ENCODE measurements around the gene HSPH1.

The HSPH1 gene

GRCh38 chr13:31195616-31196015, 33.9 kb upstream of the HSPH1 start:
- no peak overlapping the region for H3K4me2 ChIP-seq (ENCODE audit: low read depth, low read length)
- TF ChIP-seq EZH2 (optimal IDR thresholded peaks at IDR 0.05; ENCODE audit: low read depth, low read length) = no peak
- TF ChIP-seq CTCF (IDR thresholded peaks at IDR 0.05; ENCODE audit: low read length) = no peak
- no peak overlapping the region for H3K9ac ChIP-seq (ENCODE audit: low read length)
- no peak for DNase-seq
- no peak overlapping the region for H3K4me3 ChIP-seq (ENCODE audit: low read length)
- H3K9me2 ChIP-seq (replicated peaks; ENCODE audit: insufficient read depth, low read length) = no peaks in the 10 kb centered on the region
- H3K27me3 ChIP-seq (replicated peaks; ENCODE audit: insufficient read depth, low read length) = no peaks in the 10 kb centered on the region
- H4K20me1 ChIP-seq (ENCODE audit: insufficient read depth, low read length) = no peaks in the 10 kb centered on the region
- no peak overlapping the region for H3K27ac ChIP-seq (ENCODE audit: low read length)
- no peaks in the 10 kb centered on the region for H3K79me2 ChIP-seq (ENCODE audit: low read length)
- no peak overlapping the region for H2AFZ ChIP-seq (ENCODE audit: low read length)
- H3K4me1 ChIP-seq (ENCODE audit: low read length) = no peaks in the 10 kb centered on the region
- no peaks in the 10 kb centered on the region for H3F3A ChIP-seq (ENCODE audit: insufficient read depth, low read length)
- H3K9me3 ChIP-seq (replicated peaks; ENCODE audit: insufficient read depth, low read length) = no peaks in the 10 kb centered on the region
- no peaks in the 10 kb centered on the region for H3K36me3 ChIP-seq (replicated peaks; ENCODE audit: insufficient read depth, low read length)

GRCh38 chr13:31192306-31192705, 30.6 kb upstream of the HSPH1 start:
- H3K4me2 ChIP-seq (ENCODE audit: low read depth, low read length) = no peak overlapping the region
- no peaks in the 10 kb centered on the region for H3K79me2 ChIP-seq (ENCODE audit: low read length)
- H4K20me1 ChIP-seq (ENCODE audit: insufficient read depth, low read length) = no peaks in the 10 kb centered on the region
- no peaks in the 10 kb centered on the region for H3K27me3 ChIP-seq (replicated peaks; ENCODE audit: insufficient read depth, low read length)
- H3K9me2 ChIP-seq (replicated peaks; ENCODE audit: insufficient read depth, low read length) = no peaks in the 10 kb centered on the region
- no peaks in the 10 kb centered on the region for H3K9me3 ChIP-seq (replicated peaks; ENCODE audit: insufficient read depth, low read length)
- TF ChIP-seq EZH2phosphoT487 (IDR thresholded peaks at IDR 0.05; ENCODE audit: low read length) = no peak
- no peak for TF ChIP-seq EZH2 (optimal IDR thresholded peaks at IDR 0.05; ENCODE audit: low read depth, low read length)
- TF ChIP-seq CTCF (IDR thresholded peaks at IDR 0.05; ENCODE audit: low read length) = no peak
- no peaks in the 10 kb centered on the region for H3K4me1 ChIP-seq (ENCODE audit: low read length)
- H2AFZ ChIP-seq (ENCODE audit: low read length) = no peak overlapping the region
- no peaks in the 10 kb centered on the region for H3F3A ChIP-seq (ENCODE audit: insufficient read depth, low read length)
- H3K9ac ChIP-seq (ENCODE audit: low read length) = no peak overlapping the region
- no peak overlapping the region for H3K4me3 ChIP-seq (ENCODE audit: low read length)
- no peak for DNase-seq
- no peak overlapping the region for H3K27ac ChIP-seq (ENCODE audit: low read length)
- H3K36me3 ChIP-seq (replicated peaks; ENCODE audit: insufficient read depth, low read length) = no peaks in the 10 kb centered on the region

GRCh38 chr13:31191748-31192147, 30.0 kb upstream of the HSPH1 start:
- no peak overlapping the region for H3K27ac ChIP-seq (ENCODE audit: low read length)
- H2AFZ ChIP-seq (ENCODE audit: low read length) = no peak overlapping the region
- no peak overlapping the region for H3K4me2 ChIP-seq (ENCODE audit: low read depth, low read length)
- no peaks in the 10 kb centered on the region for H3K36me3 ChIP-seq (replicated peaks; ENCODE audit: insufficient read depth, low read length)
- H3K9me2 ChIP-seq (replicated peaks; ENCODE audit: insufficient read depth, low read length) = no peaks in the 10 kb centered on the region
- no peaks in the 10 kb centered on the region for H3K9me3 ChIP-seq (replicated peaks; ENCODE audit: insufficient read depth, low read length)
- no peaks in the 10 kb centered on the region for H3K27me3 ChIP-seq (replicated peaks; ENCODE audit: insufficient read depth, low read length)
- H3K9ac ChIP-seq (ENCODE audit: low read length) = no peak overlapping the region
- no peak for DNase-seq
- H3K4me1 ChIP-seq (ENCODE audit: low read length) = no peaks in the 10 kb centered on the region
- H3F3A ChIP-seq (ENCODE audit: insufficient read depth, low read length) = no peaks in the 10 kb centered on the region
- TF ChIP-seq EZH2phosphoT487 (IDR thresholded peaks at IDR 0.05; ENCODE audit: low read length) (no peak), CTCF (IDR thresholded peaks at IDR 0.05; ENCODE audit: low read length) (no peak), EZH2 (optimal IDR thresholded peaks at IDR 0.05; ENCODE audit: low read depth, low read length) (no peak)
- H3K79me2 ChIP-seq (ENCODE audit: low read length) = no peaks in the 10 kb centered on the region
- H4K20me1 ChIP-seq (ENCODE audit: insufficient read depth, low read length) = no peaks in the 10 kb centered on the region
- no peak overlapping the region for H3K4me3 ChIP-seq (ENCODE audit: low read length)
